Tibial artery (tissue), 4 donors: ENCODE data around the gene CLPSL2.

Experiments
- DNase-seq, 2 donors: peaks; one replicate each; pipeline ENCODE4 v3.0.0-alpha.2; 2019
- H3K27ac ChIP-seq, 2 donors: fragments of 200-600 bp; sonication (generic) in 1 of 2; 1 replicate in 1 of 2; 2 replicates in 1 of 2; pipeline ENCODE4 v1.5.1; 2018 to 2019; ENCODE audit warnings: mild to moderate bottlenecking in 1 of 2
- H3K27me3 ChIP-seq, 2 donors: fragments of 200-600 bp; sonication (generic) in 1 of 2; one replicate each; pipeline versions ENCODE4 v1.5.1 to v1.6.0; 2016 to 2019
- H3K36me3 ChIP-seq, 3 donors: fragments of 200-600 bp; sonication (generic) in 2 of 3; one replicate each; pipeline ENCODE4 v1.5.1; 2016 to 2019; ENCODE audit warnings: mild to moderate bottlenecking in 2 of 3
- H3K4me1 ChIP-seq, 4 donors: fragments of 200-600 bp; sonication (generic) in 2 of 4; 1 replicate in 3 of 4; 2 replicates in 1 of 4; pipeline ENCODE4 v1.5.1; 2016 to 2019
- H3K4me3 ChIP-seq, 2 donors: fragments of 200-600 bp; sonication (generic) in 1 of 2; 1 replicate in 1 of 2; 2 replicates in 1 of 2; pipeline ENCODE4 v1.5.1; 2018 to 2019; ENCODE audit warnings: mild to moderate bottlenecking in 2 of 2
- H3K9me3 ChIP-seq, 3 donors: fragments of 200-600 bp; sonication (generic) in 1 of 3; one replicate each; pipeline ENCODE4 v1.5.1; 2016 to 2019
- intact Hi-C: fragments of 100-400 bp; cut with DNase I; formaldehyde crosslinking; loops from one replicate; pipeline ENCODE4 v1.15.0; 2023; ENCODE audit warnings: low total_unique reads
- TF ChIP-seq, protein P1 (sequence below), 2 experiments: fragments of 200-600 bp in 1 of 2; fragments of 450-650 bp in 1 of 2; IDR thresholded peaks; one replicate each; pipeline ENCODE4 v1.5.1; 2017 to 2019; ENCODE audit warnings: antibody characterized with exemption in 2 of 2, mild to moderate bottlenecking in 1 of 2, moderate library complexity in 1 of 2

The CLPSL2 gene

DNA sequence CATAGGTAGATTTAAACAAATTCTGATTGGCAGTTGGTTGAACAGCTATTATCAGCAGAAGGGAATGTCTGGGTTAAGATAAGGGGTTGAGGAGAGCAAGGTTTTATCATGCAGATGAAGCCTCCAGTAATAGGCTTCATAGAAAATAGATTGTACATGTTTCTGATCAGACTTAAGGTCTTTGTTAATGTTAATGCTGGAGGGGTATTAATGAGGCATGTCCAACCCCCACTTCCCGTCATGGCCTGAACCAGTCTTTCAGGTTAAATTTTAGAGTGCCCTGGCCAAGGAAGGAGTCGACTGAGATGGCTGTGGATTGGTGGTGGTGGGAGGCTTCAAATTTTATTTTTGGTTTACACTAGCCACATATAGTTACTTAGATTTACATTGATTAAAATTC lies 7.8 kb downstream of the CLPSL2 start:
- peaks cover 0 to 52% of the 10 kb centered on the region in 2 donors for H3K27me3 ChIP-seq
- no peak overlapping the region for H3K4me3 ChIP-seq
- DNase-seq: no peak
- intact Hi-C loops: no loop called here
- TF ChIP-seq, protein P1, sequence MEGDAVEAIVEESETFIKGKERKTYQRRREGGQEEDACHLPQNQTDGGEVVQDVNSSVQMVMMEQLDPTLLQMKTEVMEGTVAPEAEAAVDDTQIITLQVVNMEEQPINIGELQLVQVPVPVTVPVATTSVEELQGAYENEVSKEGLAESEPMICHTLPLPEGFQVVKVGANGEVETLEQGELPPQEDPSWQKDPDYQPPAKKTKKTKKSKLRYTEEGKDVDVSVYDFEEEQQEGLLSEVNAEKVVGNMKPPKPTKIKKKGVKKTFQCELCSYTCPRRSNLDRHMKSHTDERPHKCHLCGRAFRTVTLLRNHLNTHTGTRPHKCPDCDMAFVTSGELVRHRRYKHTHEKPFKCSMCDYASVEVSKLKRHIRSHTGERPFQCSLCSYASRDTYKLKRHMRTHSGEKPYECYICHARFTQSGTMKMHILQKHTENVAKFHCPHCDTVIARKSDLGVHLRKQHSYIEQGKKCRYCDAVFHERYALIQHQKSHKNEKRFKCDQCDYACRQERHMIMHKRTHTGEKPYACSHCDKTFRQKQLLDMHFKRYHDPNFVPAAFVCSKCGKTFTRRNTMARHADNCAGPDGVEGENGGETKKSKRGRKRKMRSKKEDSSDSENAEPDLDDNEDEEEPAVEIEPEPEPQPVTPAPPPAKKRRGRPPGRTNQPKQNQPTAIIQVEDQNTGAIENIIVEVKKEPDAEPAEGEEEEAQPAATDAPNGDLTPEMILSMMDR (IDR thresholded peaks at IDR 0.05): no peak
- no peaks in the 10 kb centered on the region for H3K36me3 ChIP-seq
- H3K27ac ChIP-seq: no peak overlapping the region
- no peaks in the 10 kb centered on the region for H3K9me3 ChIP-seq
- no peaks in the 10 kb centered on the region for H3K4me1 ChIP-seq

DNA sequence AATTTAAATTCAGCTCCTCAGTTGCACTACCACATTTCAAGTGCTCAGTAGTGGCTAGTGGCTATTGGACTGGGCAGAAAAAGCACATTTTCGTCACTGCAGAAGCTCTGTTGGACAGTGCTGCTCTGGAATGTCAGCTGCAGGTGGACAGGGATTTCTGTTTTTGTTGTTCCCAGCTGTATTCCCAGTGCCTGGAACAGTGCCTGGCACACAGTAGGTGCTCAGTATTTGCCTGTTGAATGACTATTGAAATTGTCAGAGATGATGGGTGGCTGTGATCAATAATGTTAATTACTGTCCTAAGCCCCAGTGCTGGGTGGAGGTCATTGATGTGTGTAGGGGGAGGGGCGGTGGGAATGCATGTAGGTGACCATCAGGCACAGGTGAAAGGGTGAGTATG lies 9.9 kb downstream of the CLPSL2 start:
- no peaks in the 10 kb centered on the region for H3K9me3 ChIP-seq
- TF ChIP-seq, protein P1 (IDR thresholded peaks at IDR 0.05): no peak
- no peak overlapping the region for H3K27ac ChIP-seq
- H3K36me3 ChIP-seq: no peaks in the 10 kb centered on the region
- no peak for DNase-seq
- no peak overlapping the region for H3K4me3 ChIP-seq
- no peaks in the 10 kb centered on the region for H3K4me1 ChIP-seq
- intact Hi-C loops: no loop called here
- peaks cover 0 to 58% of the 10 kb centered on the region in 2 donors for H3K27me3 ChIP-seq

DNA sequence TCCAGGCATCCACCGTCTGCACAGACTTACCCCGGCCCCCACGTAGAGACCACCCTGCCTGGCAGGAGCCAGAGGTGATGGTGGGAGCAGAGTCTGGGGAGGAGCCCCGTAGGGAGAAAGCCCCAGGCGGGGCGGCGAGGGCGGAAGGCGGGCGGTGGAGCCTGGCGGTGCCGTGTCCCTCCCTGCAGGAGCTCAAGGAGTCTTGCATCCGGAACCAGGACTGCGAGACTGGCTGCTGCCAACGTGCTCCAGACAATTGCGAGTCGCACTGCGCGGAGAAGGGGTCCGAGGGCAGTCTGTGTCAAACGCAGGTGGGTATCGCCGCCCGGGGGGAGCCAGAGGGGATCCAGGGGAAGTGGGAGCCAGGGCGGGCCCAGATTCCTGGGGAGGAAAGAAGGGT lies 10.4 kb downstream of the CLPSL2 start:
- intact Hi-C loops: loop anchor here (1.0 kb wide), 1 partner anchor 11 kb away; no protein-coding TSS in a partner anchor
- Histone ChIP-seq H3K4me3 (no peak overlapping the region), H3K36me3 (no peaks in the 10 kb centered on the region), H3K27ac (no peak overlapping the region), H3K4me1 (no peaks in the 10 kb centered on the region), H3K27me3 (peaks cover 0 to 62% of the 10 kb centered on the region in 2 donors), H3K9me3 (no peaks in the 10 kb centered on the region)
- no peak for DNase-seq
- TF ChIP-seq, protein P1 (IDR thresholded peaks at IDR 0.05): no peak

DNA sequence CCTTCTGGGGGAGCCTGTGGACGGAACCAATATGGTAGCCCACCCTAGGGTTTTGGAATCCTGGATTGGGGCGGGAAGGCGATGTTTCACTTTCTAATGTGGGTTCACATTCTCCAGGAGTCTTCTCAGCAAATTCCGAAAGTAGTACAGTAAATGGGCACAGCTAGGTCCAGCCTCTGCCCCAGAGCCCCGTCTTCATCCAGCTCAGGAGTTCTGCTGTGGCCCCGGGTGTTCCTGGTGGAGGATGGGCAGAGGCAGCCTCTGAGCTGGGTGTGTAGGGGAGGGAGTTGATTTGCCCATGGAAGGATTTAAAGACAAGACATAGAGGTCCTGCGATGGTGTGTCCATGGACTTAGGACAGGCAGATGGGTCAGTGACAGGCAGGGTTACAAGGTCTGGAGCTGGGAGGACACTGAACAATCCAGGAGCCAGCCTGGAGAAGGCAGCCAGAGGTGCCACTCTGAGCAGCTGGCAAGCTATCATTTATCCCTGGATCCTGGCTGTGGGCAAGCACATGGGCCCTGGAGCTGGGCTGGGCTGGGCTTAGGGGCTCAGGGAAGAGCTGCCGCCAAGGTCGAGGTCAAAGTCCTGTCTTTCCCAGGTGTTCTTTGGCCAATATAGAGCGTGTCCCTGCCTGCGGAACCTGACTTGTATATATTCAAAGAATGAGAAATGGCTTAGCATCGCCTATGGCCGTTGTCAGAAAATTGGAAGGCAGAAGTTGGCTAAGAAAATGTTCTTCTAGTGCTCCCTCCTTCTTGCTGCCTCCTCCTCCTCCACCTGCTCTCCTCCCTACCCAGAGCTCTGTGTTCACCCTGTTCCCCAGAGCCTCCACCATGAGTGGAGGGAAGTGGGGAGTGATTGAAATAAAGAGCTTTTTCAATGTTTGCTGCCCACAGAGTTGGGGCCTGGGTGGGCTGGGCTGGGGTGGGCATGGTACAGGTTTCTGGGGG lies 11.1 kb downstream of the CLPSL2 start:
- Histone ChIP-seq H3K9me3 (no peaks in the 10 kb centered on the region), H3K27me3 (peaks cover 0 to 62% of the 10 kb centered on the region in 2 donors), H3K4me3 (no peak overlapping the region), H3K4me1 (no peaks in the 10 kb centered on the region), H3K27ac (no peak overlapping the region), H3K36me3 (no peaks in the 10 kb centered on the region)
- intact Hi-C loops: loop anchor here (1.0 kb wide), 1 partner anchor 11 kb away; no protein-coding TSS in a partner anchor
- no peak for DNase-seq
- TF ChIP-seq, protein P1 (IDR thresholded peaks at IDR 0.05): no peak

DNA sequence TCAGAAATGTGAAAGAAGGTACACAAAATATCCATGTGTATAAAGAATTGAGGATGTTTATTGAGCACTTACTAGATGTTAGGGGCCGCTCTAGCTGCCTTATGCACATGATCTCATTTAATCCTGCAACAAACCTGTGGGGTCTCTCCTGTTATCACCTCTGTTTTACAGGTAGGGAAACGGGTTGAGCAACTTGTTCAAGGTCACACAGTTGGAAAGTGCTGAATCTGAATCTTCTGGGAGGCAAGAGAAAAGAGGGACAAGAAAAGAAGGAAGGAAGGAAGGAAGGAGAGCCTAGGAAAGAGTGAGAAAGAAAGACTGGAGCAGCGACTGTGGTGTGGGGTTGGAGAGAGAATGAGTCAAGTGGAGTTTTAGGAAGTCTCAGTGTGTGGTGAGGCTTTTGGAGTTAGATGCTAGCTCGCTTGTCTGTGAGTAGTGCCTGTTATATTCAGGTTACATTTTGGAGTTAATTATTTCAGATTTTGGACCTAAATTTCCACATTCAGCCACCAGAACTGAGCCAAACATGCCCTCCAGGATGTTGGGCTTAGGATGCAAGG lies 12.1 kb downstream of the CLPSL2 start:
- intact Hi-C loops: no loop called here
- Histone ChIP-seq H3K4me1 (no peaks in the 10 kb centered on the region), H3K27me3 (peaks cover 0 to 59% of the 10 kb centered on the region in 2 donors), H3K9me3 (no peaks in the 10 kb centered on the region), H3K4me3 (no peak overlapping the region), H3K27ac (no peak overlapping the region), H3K36me3 (no peaks in the 10 kb centered on the region)
- no peak for DNase-seq
- TF ChIP-seq, protein P1 (IDR thresholded peaks at IDR 0.05): no peak
